ENCODE results near the gene RBM47.

DNA sequence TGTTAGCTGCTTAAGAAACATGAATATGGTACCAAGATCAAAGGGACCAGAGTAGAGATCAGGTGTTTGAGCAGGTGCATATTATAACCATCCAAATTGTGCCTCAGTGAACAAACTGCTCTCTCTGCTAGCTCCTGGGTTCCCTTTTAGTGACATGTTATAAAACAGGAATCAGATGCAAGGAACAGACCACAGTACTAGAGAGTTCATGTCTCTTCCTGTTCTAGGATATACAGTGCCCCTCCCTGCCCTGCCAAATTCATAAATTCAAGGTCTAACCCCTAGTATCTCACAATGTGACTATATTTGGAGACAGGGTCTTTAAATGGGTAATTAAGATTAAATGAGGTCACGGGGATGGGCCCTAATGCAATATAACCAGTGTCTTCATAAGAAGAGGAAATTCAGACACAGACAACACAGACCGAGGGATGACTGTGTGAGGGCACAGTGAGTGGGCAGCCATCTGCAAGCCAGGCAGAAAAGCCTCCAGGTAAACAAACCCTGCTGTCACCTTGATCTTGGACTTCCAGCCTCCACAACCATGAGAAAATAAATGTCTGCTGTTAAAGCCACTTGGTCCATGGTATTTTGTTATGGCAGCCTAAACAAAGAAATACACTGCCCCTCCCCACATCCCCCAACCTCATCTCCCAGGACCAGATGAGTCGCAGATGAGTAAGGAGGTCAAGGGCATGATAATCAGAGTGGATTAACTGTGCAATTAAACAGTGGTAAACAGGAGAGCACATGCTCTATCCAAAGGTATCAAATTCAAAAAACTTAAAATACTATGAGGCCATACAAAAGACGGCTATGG, 82.5 kb downstream of the RBM47 start:
- TF ChIP-seq, protein P1, sequence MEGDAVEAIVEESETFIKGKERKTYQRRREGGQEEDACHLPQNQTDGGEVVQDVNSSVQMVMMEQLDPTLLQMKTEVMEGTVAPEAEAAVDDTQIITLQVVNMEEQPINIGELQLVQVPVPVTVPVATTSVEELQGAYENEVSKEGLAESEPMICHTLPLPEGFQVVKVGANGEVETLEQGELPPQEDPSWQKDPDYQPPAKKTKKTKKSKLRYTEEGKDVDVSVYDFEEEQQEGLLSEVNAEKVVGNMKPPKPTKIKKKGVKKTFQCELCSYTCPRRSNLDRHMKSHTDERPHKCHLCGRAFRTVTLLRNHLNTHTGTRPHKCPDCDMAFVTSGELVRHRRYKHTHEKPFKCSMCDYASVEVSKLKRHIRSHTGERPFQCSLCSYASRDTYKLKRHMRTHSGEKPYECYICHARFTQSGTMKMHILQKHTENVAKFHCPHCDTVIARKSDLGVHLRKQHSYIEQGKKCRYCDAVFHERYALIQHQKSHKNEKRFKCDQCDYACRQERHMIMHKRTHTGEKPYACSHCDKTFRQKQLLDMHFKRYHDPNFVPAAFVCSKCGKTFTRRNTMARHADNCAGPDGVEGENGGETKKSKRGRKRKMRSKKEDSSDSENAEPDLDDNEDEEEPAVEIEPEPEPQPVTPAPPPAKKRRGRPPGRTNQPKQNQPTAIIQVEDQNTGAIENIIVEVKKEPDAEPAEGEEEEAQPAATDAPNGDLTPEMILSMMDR (IDR thresholded peaks at IDR 0.05) = no peak
- TF ChIP-seq POLR2A (IDR thresholded peaks at IDR 0.05) = no peak
- no peak for TF ChIP-seq POLR2AphosphoS5 (IDR thresholded peaks at IDR 0.05)
- TF ChIP-seq EP300 (IDR thresholded peaks at IDR 0.05) = no peak
